Parathyroid adenoma (tissue), 2 donors: Measurements from ENCODE around the gene SYNDIG1.

ENCODE experiments used
- H2AFZ ChIP-seq: fragments of 300-600 bp; sonication (generic); one replicate; pipeline ENCODE4 v1.7.0; 2017; ENCODE audit warnings: antibody characterized with exemption, mild to moderate bottlenecking
- H3K27ac ChIP-seq: fragments of 300-600 bp; sonication (generic); one replicate; pipeline ENCODE4 v1.7.0; 2017
- H3K27me3 ChIP-seq: fragments of 300-600 bp; sonication (generic); one replicate; pipeline ENCODE4 v1.7.0; 2017; ENCODE audit warnings: low read length; ENCODE audit not compliant: control insufficient read depth, insufficient read depth
- H3K36me3 ChIP-seq: fragments of 300-600 bp; sonication (generic); one replicate; pipeline ENCODE4 v1.7.0; 2017; ENCODE audit warnings: low read length; ENCODE audit not compliant: control insufficient read depth, insufficient read depth
- H3K4me1 ChIP-seq: fragments of 300-600 bp; sonication (generic); one replicate; pipeline ENCODE4 v1.7.0; 2017; ENCODE audit warnings: control low read depth
- H3K4me2 ChIP-seq: fragments of 300-600 bp; sonication (generic); one replicate; pipeline ENCODE4 v1.7.0; 2017; ENCODE audit warnings: low read length
- H3K4me3 ChIP-seq: fragments of 300-600 bp; sonication (generic); one replicate; pipeline ENCODE4 v1.7.0; 2017; ENCODE audit warnings: low read depth, low read length
- H3K79me2 ChIP-seq: fragments of 300-600 bp; sonication (generic); one replicate; pipeline ENCODE4 v1.7.0; 2017; ENCODE audit warnings: control low read depth
- H3K9ac ChIP-seq: fragments of 300-600 bp; sonication (generic); one replicate; pipeline ENCODE4 v1.7.0; 2017; ENCODE audit warnings: mild to moderate bottlenecking
- H3K9me3 ChIP-seq: fragments of 300-600 bp; sonication (generic); one replicate; pipeline ENCODE4 v1.7.0; 2017; ENCODE audit warnings: low read length; ENCODE audit not compliant: control insufficient read depth
- CTCF ChIP-seq: fragments of 300-600 bp; sonication (generic); IDR thresholded peaks from one replicate; pipeline ENCODE4 v1.7.0; 2017; ENCODE audit warnings: antibody characterized with exemption, mild to moderate bottlenecking
- donor health status: primary hyperparathyroidism.

The SYNDIG1 gene

GRCh38 chr20:24702501-24703283, 233.3 kb downstream of the SYNDIG1 start:
- Histone ChIP-seq H3K9ac (no peak overlapping the region), H3K4me2 (no peak overlapping the region), H3K9me3 (no peaks in the 10 kb centered on the region), H2AFZ (no peak overlapping the region), H3K36me3 (no peaks in the 10 kb centered on the region), H3K4me3 (no peak overlapping the region), H3K27ac (no peak overlapping the region), H3K4me1 (no peaks in the 10 kb centered on the region), H3K79me2 (no peaks in the 10 kb centered on the region), H3K27me3 (no peaks in the 10 kb centered on the region)
- TF ChIP-seq CTCF, result no peak

DNA sequence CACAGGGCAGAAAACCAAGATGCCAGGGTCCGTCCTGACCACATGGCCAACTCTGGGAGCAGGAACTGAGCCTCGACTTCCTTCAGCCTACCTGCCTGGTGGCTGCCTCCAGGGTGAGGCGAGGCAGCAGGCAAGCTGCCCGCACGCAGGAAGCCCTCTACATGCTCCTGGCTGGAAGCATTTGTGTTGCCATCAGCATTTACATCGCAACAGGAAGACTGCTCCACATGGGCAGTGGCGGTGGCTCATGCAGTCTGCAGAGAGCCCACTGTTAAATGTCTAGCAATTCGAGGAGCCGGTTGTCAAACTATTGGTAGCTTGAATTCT, 233.8 kb downstream of the SYNDIG1 start:
- H3K4me1 ChIP-seq, result no peaks in the 10 kb centered on the region
- no peaks in the 10 kb centered on the region for H3K27me3 ChIP-seq
- H3K79me2 ChIP-seq, result no peaks in the 10 kb centered on the region
- no peak overlapping the region for H3K4me2 ChIP-seq
- no peak overlapping the region for H3K27ac ChIP-seq
- no peak overlapping the region for H3K9ac ChIP-seq
- H3K4me3 ChIP-seq, result no peak overlapping the region
- no peak for TF ChIP-seq CTCF
- no peak overlapping the region for H2AFZ ChIP-seq
- no peaks in the 10 kb centered on the region for H3K36me3 ChIP-seq
- no peaks in the 10 kb centered on the region for H3K9me3 ChIP-seq

DNA sequence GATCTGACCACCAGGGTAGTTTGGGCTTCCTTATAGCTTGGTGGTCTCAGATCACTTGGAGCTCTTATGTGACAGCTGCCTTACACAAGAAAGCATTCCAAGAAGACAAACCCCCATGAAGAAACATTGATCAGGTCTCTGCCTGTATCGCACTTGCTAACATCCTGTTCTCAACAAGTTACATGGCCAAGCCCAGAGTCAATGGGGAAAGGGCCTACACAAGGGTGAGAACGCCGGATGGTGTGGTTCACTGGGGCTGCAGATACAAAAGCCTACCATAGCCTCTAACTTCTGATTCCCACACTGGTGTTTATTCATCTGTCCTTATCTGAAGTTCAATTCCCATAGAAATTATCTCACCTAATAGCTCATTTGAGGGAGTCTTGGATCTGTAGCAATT, 235.5 kb downstream of the SYNDIG1 start:
- no peak overlapping the region for H3K9ac ChIP-seq
- no peak overlapping the region for H3K4me3 ChIP-seq
- H2AFZ ChIP-seq, result no peak overlapping the region
- no peaks in the 10 kb centered on the region for H3K27me3 ChIP-seq
- H3K79me2 ChIP-seq, result no peaks in the 10 kb centered on the region
- no peaks in the 10 kb centered on the region for H3K9me3 ChIP-seq
- H3K27ac ChIP-seq, result no peak overlapping the region
- no peaks in the 10 kb centered on the region for H3K4me1 ChIP-seq
- H3K4me2 ChIP-seq, result no peak overlapping the region
- no peak for TF ChIP-seq CTCF
- no peaks in the 10 kb centered on the region for H3K36me3 ChIP-seq

DNA sequence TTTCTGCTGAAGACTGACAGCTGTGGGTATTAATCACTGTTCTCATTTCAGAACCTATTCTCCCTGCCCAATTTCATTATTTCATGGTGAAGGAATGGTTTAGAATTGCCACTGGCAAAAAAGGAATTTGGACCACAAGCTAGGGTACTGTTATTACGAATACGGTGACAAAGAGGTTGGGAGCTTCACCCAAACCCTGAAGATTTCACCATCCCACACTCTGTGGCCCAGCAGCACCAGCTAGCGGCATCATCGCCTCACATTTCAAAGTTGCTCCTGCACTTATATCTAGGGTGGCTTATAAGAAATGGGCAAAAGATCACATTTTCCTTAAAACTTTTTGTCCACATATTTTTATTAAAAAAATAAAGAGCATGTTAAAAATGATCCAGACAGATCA, 236.1 kb downstream of the SYNDIG1 start:
- Histone ChIP-seq H3K9me3 (no peaks in the 10 kb centered on the region), H2AFZ (no peak overlapping the region), H3K9ac (no peak overlapping the region), H3K27me3 (no peaks in the 10 kb centered on the region), H3K4me1 (no peaks in the 10 kb centered on the region), H3K4me3 (no peak overlapping the region), H3K79me2 (no peaks in the 10 kb centered on the region), H3K36me3 (no peaks in the 10 kb centered on the region), H3K4me2 (no peak overlapping the region), H3K27ac (no peak overlapping the region)
- TF ChIP-seq CTCF, result no peak
